IgD-negative memory B cell (primary cell): Measurements from ENCODE around the gene SH3BGRL2. TPM values are rescaled to one million over a fixed set of nuclear protein-coding genes. Genes with fewer than 3 reads are reported as not detected.

Experiments used
- H3K27ac Mint-ChIP-seq, 3 donors: one replicate each; pipeline ENCODE4 v1.8.0; 2020 to 2022; ENCODE audit warnings: mild to moderate bottlenecking in 3 of 3, mixed read lengths in 3 of 3, moderate library complexity in 1 of 3
- H3K27me3 Mint-ChIP-seq: one replicate; pipeline ENCODE4 v1.8.0; 2021; ENCODE audit warnings: mixed read lengths
- H3K36me3 Mint-ChIP-seq: one replicate; pipeline ENCODE4 v1.8.0; 2020; ENCODE audit warnings: mild to moderate bottlenecking, mixed read lengths
- H3K4me1 Mint-ChIP-seq, 3 donors: one replicate each; pipeline ENCODE4 v1.8.0; 2020 to 2022; ENCODE audit warnings: mixed read lengths in 3 of 3, mild to moderate bottlenecking in 1 of 3
- H3K4me3 Mint-ChIP-seq, 4 donors: one replicate each; pipeline ENCODE4 v1.8.0; 2020 to 2022; ENCODE audit warnings: mild to moderate bottlenecking in 4 of 4, mixed read lengths in 4 of 4, moderate library complexity in 3 of 4
- H3K9me3 Mint-ChIP-seq, 3 donors: one replicate each; pipeline ENCODE4 v1.8.0; 2020 to 2021; ENCODE audit warnings: mixed read lengths in 3 of 3, mild to moderate bottlenecking in 1 of 3
- polyA plus RNA-seq: library from polyadenylated mRNA; unstranded; fragments of 300-500 nt; fragmentation: Illumina TruSeq; gene quantifications from one replicate; pipeline ENCODE4 v1.2.3, GENCODE V29; 2021

The SH3BGRL2 gene
- polyA plus RNA-seq, 1 donor from 2014 or later = 0.46 TPM

- H3K4me3 Mint-ChIP-seq = no peak overlapping the region
- H3K27me3 Mint-ChIP-seq = no peaks in the 10 kb centered on the region
- H3K9me3 Mint-ChIP-seq = peaks cover 0 to 3% (median 2%) of the 10 kb centered on the region in 3 donors
- H3K4me1 Mint-ChIP-seq = no peaks in the 10 kb centered on the region
- H3K27ac Mint-ChIP-seq = no peak overlapping the region
- H3K36me3 Mint-ChIP-seq = no peaks in the 10 kb centered on the region
These were observed 55.7 kb downstream of the SH3BGRL2 start for GRCh38 chr6:79686707-79687309.

DNA sequence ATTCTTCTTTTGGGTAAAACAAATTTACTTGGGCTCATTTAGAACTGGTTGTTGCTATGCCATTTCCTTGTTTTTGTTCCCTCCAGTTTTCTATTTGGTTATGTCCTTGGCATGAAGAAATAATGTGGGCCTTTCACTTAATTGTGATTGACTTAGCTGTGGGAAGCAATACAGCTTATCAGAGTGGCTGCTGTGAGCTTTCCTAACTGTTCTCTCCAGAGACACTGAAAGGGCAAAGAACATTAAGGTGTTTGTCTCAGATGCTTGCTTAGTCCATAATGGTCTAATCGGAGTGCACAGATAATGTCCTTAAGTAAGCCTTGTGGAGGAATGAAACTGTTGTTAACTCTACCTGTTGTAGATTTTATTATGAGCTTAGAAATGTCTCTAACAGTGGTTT, 56.6 kb downstream of the SH3BGRL2 start:
- Mint-ChIP-seq H3K27ac (no peak overlapping the region), H3K9me3 (peaks cover 0 to 4% (median under 1%) of the 10 kb centered on the region in 3 donors), H3K36me3 (no peaks in the 10 kb centered on the region), H3K4me3 (no peak overlapping the region), H3K4me1 (no peaks in the 10 kb centered on the region), H3K27me3 (no peaks in the 10 kb centered on the region)

DNA sequence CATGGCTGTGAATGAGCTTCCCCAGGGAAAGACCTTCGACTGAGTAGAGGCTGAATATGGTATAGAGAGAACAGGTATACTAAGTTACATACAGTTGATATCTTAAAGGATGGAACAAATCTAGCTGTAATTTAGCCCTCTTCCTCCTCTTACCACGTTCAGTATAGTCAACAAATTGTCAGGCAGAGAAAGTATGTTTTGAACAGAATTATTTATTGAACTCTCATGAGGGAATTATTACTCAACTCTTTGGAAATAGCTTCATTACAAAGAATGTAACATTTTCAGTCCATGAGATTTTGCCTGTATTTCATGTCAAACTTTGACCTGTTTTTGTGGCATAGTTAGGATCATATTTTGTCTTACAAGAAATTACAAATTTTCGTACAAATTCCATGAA, 63.0 kb downstream of the SH3BGRL2 start:
- Mint-ChIP-seq H3K27me3 (no peaks in the 10 kb centered on the region), H3K4me3 (no peak overlapping the region), H3K27ac (no peak overlapping the region), H3K9me3 (peaks cover 0 to 7% (median 0%) of the 10 kb centered on the region in 3 donors), H3K4me1 (no peaks in the 10 kb centered on the region), H3K36me3 (no peaks in the 10 kb centered on the region)

- Mint-ChIP-seq H3K36me3 (no peaks in the 10 kb centered on the region), H3K9me3 (peaks cover 0 to 7% (median 0%) of the 10 kb centered on the region in 3 donors), H3K27me3 (peaks cover 1% of the 10 kb centered on the region), H3K4me3 (no peak overlapping the region), H3K4me1 (no peaks in the 10 kb centered on the region), H3K27ac (no peak overlapping the region)
These were observed 63.7 kb downstream of the SH3BGRL2 start for GRCh38 chr6:79694623-79695343.

GRCh38 chr6:79697430-79697829, 66.3 kb downstream of the SH3BGRL2 start:
- no peak overlapping the region for H3K4me3 Mint-ChIP-seq
- no peak overlapping the region for H3K27ac Mint-ChIP-seq
- peaks cover 1% of the 10 kb centered on the region for H3K27me3 Mint-ChIP-seq
- no peaks in the 10 kb centered on the region for H3K4me1 Mint-ChIP-seq
- peaks cover 0 to 5% (median 0%) of the 10 kb centered on the region in 3 donors for H3K9me3 Mint-ChIP-seq
- H3K36me3 Mint-ChIP-seq = no peaks in the 10 kb centered on the region

DNA sequence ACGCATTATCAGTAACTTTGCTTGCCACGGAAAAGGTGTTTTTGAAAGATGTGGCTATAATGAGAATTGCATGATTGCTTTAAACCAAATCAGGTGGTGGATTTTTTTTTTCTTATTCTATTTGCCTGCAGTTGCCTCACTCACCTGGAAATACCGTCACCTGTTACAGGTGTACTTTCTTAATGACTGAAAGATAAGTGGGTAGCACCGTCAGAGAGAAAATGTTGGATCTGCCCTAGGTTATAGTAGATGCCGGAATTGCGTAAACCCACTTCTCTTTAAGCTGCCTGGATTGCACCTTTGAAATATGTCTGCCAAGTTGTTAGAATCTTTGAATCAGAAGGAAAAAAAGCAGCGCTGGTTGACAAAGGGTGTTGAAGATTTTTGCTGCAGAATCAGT, 68.5 kb downstream of the SH3BGRL2 start:
- no peaks in the 10 kb centered on the region for H3K36me3 Mint-ChIP-seq
- H3K27ac Mint-ChIP-seq = no peak overlapping the region
- no peak overlapping the region for H3K4me3 Mint-ChIP-seq
- peaks cover 4% of the 10 kb centered on the region for H3K27me3 Mint-ChIP-seq
- H3K9me3 Mint-ChIP-seq = peaks cover 0 to 2% (median 0%) of the 10 kb centered on the region in 3 donors
- H3K4me1 Mint-ChIP-seq = no peaks in the 10 kb centered on the region

DNA sequence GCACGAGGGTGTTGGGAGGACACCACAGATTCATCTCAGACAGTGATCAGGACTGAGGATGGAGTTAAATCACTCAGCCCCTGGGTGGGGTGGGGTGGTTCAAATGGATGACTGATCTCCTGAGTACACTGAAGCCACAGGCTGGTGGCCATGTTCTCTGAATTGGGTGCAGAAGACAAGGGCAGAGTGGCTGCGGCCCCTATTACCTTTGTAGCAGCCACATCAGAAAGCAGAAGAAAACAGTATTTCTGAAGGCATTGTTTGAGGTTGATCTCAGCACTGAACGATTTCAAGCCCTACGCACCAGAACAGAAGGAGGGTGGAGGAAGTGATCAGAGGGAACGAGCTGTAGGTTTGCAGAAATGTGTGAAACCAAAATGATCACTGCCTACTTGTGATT, 71.6 kb downstream of the SH3BGRL2 start:
- H3K36me3 Mint-ChIP-seq = no peaks in the 10 kb centered on the region

GRCh38 chr6:79704200-79704599, 73.1 kb downstream of the SH3BGRL2 start:
- peaks cover 0 to 3% (median 0%) of the 10 kb centered on the region in 3 donors for H3K9me3 Mint-ChIP-seq
- H3K27ac Mint-ChIP-seq = no peak overlapping the region
- peaks cover 4% of the 10 kb centered on the region for H3K27me3 Mint-ChIP-seq
- no peaks in the 10 kb centered on the region for H3K36me3 Mint-ChIP-seq
- no peak overlapping the region for H3K4me3 Mint-ChIP-seq
- H3K4me1 Mint-ChIP-seq = no peaks in the 10 kb centered on the region

More for the DNA sequence above, 71.6 kb downstream of the SH3BGRL2 start:
- H3K27ac Mint-ChIP-seq = peak overlapping the region in 1 of 3 donors; percentile 26
- H3K4me3 Mint-ChIP-seq = no peak overlapping the region
- peaks cover 0 to 5% (median 0%) of the 10 kb centered on the region in 3 donors for H3K9me3 Mint-ChIP-seq
- peaks cover 4% of the 10 kb centered on the region for H3K27me3 Mint-ChIP-seq
- no peaks in the 10 kb centered on the region for H3K4me1 Mint-ChIP-seq

DNA sequence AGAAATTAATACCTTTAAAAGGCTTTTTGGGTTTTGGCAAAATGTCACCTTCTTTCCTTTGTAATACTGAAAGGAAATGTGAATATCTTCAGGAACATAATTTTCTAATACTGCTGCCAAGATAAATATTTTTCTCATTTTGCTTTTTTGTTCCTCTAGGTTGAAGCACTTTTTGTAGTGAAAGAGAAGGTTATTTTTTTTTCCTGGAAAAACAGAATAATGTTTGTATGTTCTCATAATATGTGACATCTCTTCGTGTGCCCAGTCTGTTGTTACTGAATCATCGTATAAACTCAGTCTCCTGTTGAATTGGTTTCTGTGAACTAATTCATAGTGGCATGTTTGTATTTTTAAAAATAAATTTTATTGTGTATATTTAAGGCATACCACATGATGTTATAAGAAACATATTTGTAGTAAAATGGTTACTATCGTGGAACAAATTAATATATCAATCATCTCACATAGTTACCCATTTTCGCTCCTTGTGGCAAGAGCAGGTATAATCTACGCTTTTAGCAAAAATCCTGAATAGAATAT, 74.4 kb downstream of the SH3BGRL2 start:
- Mint-ChIP-seq H3K27ac (no peak overlapping the region), H3K4me3 (no peak overlapping the region), H3K4me1 (no peaks in the 10 kb centered on the region), H3K27me3 (peaks cover 3% of the 10 kb centered on the region), H3K9me3 (peaks cover 0 to 3% (median 0%) of the 10 kb centered on the region in 3 donors), H3K36me3 (no peaks in the 10 kb centered on the region)

DNA sequence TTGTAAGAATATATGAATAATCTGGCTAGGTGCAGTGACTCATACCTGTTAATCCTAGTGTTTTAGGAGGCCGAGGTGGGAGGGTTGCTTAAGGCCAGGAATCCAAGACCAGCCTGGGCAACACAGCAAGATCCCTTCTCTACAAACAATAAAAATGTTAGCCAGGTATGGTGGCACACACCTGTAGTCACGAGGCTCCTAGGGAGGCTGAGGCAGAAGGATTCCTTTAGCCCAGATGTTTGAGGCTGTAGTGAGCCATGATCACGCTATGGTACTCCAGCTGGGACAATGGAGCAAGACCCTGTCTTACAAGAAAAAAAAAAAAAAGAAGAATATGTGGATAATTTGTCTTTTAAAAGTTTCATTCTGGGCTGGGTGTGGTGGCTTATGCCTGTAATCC, 75.4 kb downstream of the SH3BGRL2 start:
- Mint-ChIP-seq H3K36me3 (no peaks in the 10 kb centered on the region), H3K4me3 (no peak overlapping the region), H3K27ac (no peak overlapping the region), H3K9me3 (peaks cover 0 to 3% (median 0%) of the 10 kb centered on the region in 3 donors), H3K27me3 (peaks cover 3% of the 10 kb centered on the region), H3K4me1 (no peaks in the 10 kb centered on the region)

GRCh38 chr6:79707621-79708020, 76.5 kb downstream of the SH3BGRL2 start:
- no peak overlapping the region for H3K4me3 Mint-ChIP-seq
- no peak overlapping the region for H3K27ac Mint-ChIP-seq
- H3K4me1 Mint-ChIP-seq = no peaks in the 10 kb centered on the region
- peaks cover 0 to 3% (median 0%) of the 10 kb centered on the region in 3 donors for H3K9me3 Mint-ChIP-seq
- no peaks in the 10 kb centered on the region for H3K36me3 Mint-ChIP-seq
- H3K27me3 Mint-ChIP-seq = peaks cover 3% of the 10 kb centered on the region

DNA sequence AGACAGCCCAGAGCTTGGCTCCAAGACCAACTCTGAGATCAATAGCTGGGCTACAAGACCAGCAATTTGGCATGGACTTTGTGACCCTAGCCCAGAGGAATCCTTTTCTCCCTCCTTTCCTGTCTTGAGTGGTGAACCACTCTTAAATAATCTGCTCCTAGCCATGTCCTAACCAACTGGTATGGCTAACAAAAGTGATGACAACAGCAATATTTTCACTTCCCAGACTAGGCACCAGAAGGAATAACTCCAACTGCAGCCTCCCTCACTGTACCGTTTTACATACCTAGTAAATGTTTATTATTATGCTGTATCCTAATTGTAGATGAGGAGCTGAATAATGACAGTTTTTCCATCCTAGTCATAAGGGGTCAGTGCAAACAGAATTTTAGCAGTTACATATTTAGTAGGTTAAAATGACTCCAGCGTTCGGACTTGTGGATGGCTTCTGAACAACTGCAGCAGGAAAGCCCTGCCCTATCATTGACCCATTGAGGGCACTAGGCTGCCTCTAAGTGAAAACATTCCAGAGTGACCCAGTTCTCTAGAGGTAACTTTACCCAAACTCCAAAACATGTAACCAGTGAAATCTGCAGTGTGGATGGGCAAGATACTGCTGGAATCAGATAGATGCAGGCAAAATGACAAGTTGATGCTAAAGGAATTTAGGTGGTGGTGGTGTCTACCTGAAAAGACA, 77.1 kb downstream of the SH3BGRL2 start:
- Mint-ChIP-seq H3K4me1 (no peaks in the 10 kb centered on the region), H3K36me3 (no peaks in the 10 kb centered on the region), H3K4me3 (no peak overlapping the region), H3K9me3 (peaks cover 0 to 3% (median 0%) of the 10 kb centered on the region in 3 donors), H3K27ac (no peak overlapping the region), H3K27me3 (peaks cover 3% of the 10 kb centered on the region)

DNA sequence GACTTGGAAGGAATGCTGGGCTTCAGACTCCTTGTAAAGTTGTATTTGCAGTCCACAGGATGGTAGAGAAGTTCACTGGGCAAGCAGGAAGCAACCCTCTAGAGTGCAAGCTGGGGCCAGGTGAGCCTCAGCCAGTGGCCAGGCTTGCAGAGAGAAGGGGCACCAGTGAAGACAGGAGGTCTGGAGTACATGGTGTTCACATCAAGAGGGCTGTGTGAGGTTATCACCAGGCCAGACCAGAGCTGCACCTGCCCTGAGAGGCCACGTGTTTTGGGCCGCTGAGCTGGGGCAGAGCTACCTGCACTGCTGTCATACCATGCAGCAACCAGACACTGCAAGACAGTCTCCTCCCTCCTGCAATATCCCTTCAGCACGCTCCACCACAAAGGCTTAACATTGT, 79.0 kb downstream of the SH3BGRL2 start:
- H3K27ac Mint-ChIP-seq = no peak overlapping the region
- H3K27me3 Mint-ChIP-seq = peaks cover 5% of the 10 kb centered on the region
- no peaks in the 10 kb centered on the region for H3K36me3 Mint-ChIP-seq
- no peaks in the 10 kb centered on the region for H3K4me1 Mint-ChIP-seq
- H3K9me3 Mint-ChIP-seq = peaks cover 0 to 3% (median 0%) of the 10 kb centered on the region in 3 donors
- no peak overlapping the region for H3K4me3 Mint-ChIP-seq

GRCh38 chr6:79711167-79711566, 80.0 kb downstream of the SH3BGRL2 start:
- no peaks in the 10 kb centered on the region for H3K9me3 Mint-ChIP-seq
- no peaks in the 10 kb centered on the region for H3K36me3 Mint-ChIP-seq
- peaks cover 5% of the 10 kb centered on the region for H3K27me3 Mint-ChIP-seq
- no peak overlapping the region for H3K4me3 Mint-ChIP-seq
- no peak overlapping the region for H3K27ac Mint-ChIP-seq
- no peaks in the 10 kb centered on the region for H3K4me1 Mint-ChIP-seq

DNA sequence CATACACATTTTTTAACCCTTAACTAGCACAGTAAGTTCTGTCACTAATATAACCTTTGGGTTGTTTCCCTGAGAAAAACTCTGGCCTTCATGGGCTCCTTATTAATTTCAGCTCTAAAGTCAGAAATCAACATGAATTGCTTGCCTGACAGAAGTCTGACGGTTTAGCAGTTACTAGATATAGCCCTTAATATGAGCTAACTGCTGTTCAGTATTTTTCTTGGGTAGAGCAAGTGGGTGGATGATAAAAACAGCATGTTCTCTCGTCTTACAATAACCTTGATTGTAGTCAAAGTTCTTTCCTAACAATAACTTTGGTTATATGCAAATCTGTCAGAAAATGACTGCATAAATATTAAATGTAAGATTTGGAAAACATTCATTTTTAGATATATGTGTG, 81.0 kb downstream of the SH3BGRL2 start:
- Mint-ChIP-seq H3K4me1 (no peaks in the 10 kb centered on the region), H3K36me3 (no peaks in the 10 kb centered on the region), H3K27ac (no peak overlapping the region), H3K9me3 (no peaks in the 10 kb centered on the region), H3K27me3 (peaks cover 5% of the 10 kb centered on the region), H3K4me3 (no peak overlapping the region)
